Trophoblast cell (in vitro differentiated cells and primary cell): ENCODE data around the gene SAMD14.

Source experiments
- DNase-seq, 2 donors: peaks; one replicate each; pipeline ENCODE4 v3.0.0-alpha.2; 2016
- H2AFZ ChIP-seq: 2 replicates; pipeline ENCODE4 v1.6.1; 2013; ENCODE audit warnings: low read length, moderate library complexity, mild to moderate bottlenecking; ENCODE audit not compliant: insufficient read depth, poor library complexity
- H2AK5ac ChIP-seq: 2 replicates; pipeline ENCODE4 v1.6.1; 2013; ENCODE audit warnings: mild to moderate bottlenecking, low read length
- H2BK120ac ChIP-seq: 2 replicates; pipeline ENCODE4 v1.6.1; 2013; ENCODE audit warnings: low read length, mild to moderate bottlenecking, moderate library complexity; ENCODE audit not compliant: insufficient read depth, poor library complexity
- H2BK12ac ChIP-seq: 2 replicates; pipeline ENCODE4 v1.6.1; 2013; ENCODE audit warnings: mild to moderate bottlenecking, low read length, moderate library complexity
- H2BK5ac ChIP-seq: 2 replicates; pipeline ENCODE4 v1.6.1; 2013; ENCODE audit warnings: low read length, low read depth, moderate library complexity, mild to moderate bottlenecking; ENCODE audit not compliant: poor library complexity
- H3K14ac ChIP-seq: 2 replicates; pipeline ENCODE4 v1.6.1; 2013; ENCODE audit warnings: mild to moderate bottlenecking, low read length
- H3K18ac ChIP-seq: 2 replicates; pipeline ENCODE4 v1.6.1; 2013; ENCODE audit warnings: mild to moderate bottlenecking, low read length
- H3K23ac ChIP-seq: 2 replicates; pipeline ENCODE4 v1.6.1; 2013; ENCODE audit warnings: low read length
- H3K27ac ChIP-seq: 2 replicates; pipeline ENCODE4 v1.5.1; 2013; ENCODE audit warnings: low read depth, mild to moderate bottlenecking, inconsistent platforms, low read length, moderate library complexity
- H3K27me3 ChIP-seq: 2 replicates; pipeline ENCODE4 v1.6.1; 2013; ENCODE audit warnings: inconsistent platforms, mild to moderate bottlenecking, low read length, moderate library complexity; ENCODE audit not compliant: insufficient read depth
- H3K36me3 ChIP-seq, 2 experiments: 1 replicate in 1 of 2; 2 replicates in 1 of 2; pipeline ENCODE4 v1.6.1; 2013; ENCODE audit warnings: low read length in 2 of 2, mild to moderate bottlenecking in 2 of 2, moderate library complexity in 1 of 2; ENCODE audit not compliant: insufficient read depth in 2 of 2, control insufficient read depth in 1 of 2
- H3K4ac ChIP-seq: 2 replicates; pipeline ENCODE4 v1.6.1; 2013; ENCODE audit warnings: low read depth, mild to moderate bottlenecking, low read length, moderate library complexity
- H3K4me1 ChIP-seq, 2 experiments: 1 replicate in 1 of 2; 2 replicates in 1 of 2; pipeline ENCODE4 v1.6.1; 2013; ENCODE audit warnings: low read length in 2 of 2, mild to moderate bottlenecking in 2 of 2, moderate library complexity in 1 of 2; ENCODE audit not compliant: insufficient read depth in 2 of 2, control insufficient read depth in 1 of 2
- H3K4me2 ChIP-seq: 2 replicates; pipeline ENCODE4 v1.6.1; 2013; ENCODE audit warnings: inconsistent platforms, mild to moderate bottlenecking, low read length, moderate library complexity
- H3K4me3 ChIP-seq: 2 replicates; pipeline ENCODE4 v1.5.1; 2013; ENCODE audit warnings: mild to moderate bottlenecking, low read depth, low read length, inconsistent platforms
- H3K79me1 ChIP-seq: one replicate; pipeline ENCODE4 v1.6.1; 2013; ENCODE audit warnings: low read length
- H3K79me2 ChIP-seq: 2 replicates; pipeline ENCODE4 v1.6.1; 2013; ENCODE audit warnings: low read length, mild to moderate bottlenecking; ENCODE audit not compliant: control insufficient read depth, insufficient read depth, poor library complexity
- H3K9ac ChIP-seq: 2 replicates; pipeline ENCODE4 v1.6.1; 2013; ENCODE audit warnings: mild to moderate bottlenecking, low read length
- H3K9me3 ChIP-seq: 2 replicates; pipeline ENCODE4 v1.6.1; 2013; ENCODE audit warnings: low read depth, mild to moderate bottlenecking, control low read depth, inconsistent platforms, low read length; ENCODE audit not compliant: insufficient read depth
- H4K12ac ChIP-seq: 2 replicates; pipeline ENCODE4 v1.6.1; 2013; ENCODE audit warnings: low read depth, mild to moderate bottlenecking, low read length, moderate library complexity
- H4K8ac ChIP-seq: 2 replicates; pipeline ENCODE4 v1.6.1; 2013; ENCODE audit warnings: low read depth, mild to moderate bottlenecking, low read length, moderate library complexity
- H4K91ac ChIP-seq: one replicate; pipeline ENCODE4 v1.6.1; 2013; ENCODE audit warnings: low read depth, mild to moderate bottlenecking, low read length, moderate library complexity
- WGBS: extraction: QIAGEN DNeasy Blood & Tissue Kit; methylation state at CpG from one replicate; pipeline ENCODE4 v1.1.7; 2013; ENCODE audit warnings: missing lambda C conversion rate; ENCODE audit not compliant: insufficient read length, insufficient coverage; ENCODE audit errors: extremely low coverage; 5-methylcytosine and 5-hydroxymethylcytosine counted together

SAMD14 gene

GRCh38 chr17:50094753-50095619 lies 35.0 kb downstream of the SAMD14 start, which contains the start of gene PDK2:
TSS of gene PDK2 (plus strand) at chr17:50095351. CDS start at chr17:50095436, 85 bp downstream.
- peak within 1 kb of the TSS; percentile 45 for H2BK120ac ChIP-seq
- peak within 1 kb of the TSS; percentile 67 for H3K9ac ChIP-seq
- H3K27me3 ChIP-seq, result no peaks in the 10 kb centered on the region
- no peak within 1 kb of the TSS for H3K27ac ChIP-seq
- H2AFZ ChIP-seq, result peak within 1 kb of the TSS; percentile 92
- H4K91ac ChIP-seq, result peak within 1 kb of the TSS; percentile 76
- H3K36me3 ChIP-seq, result peaks cover 4 to 7% of the 10 kb centered on the region in 2 experiments
- H4K8ac ChIP-seq, result peak within 1 kb of the TSS; percentile 90
- H3K4me2 ChIP-seq, result peak within 1 kb of the TSS; percentile 92
- H2BK12ac ChIP-seq, result peak within 1 kb of the TSS; percentile 41
- H3K4me1 ChIP-seq, result peaks cover 7 to 11% of the 10 kb centered on the region in 2 experiments
- H3K79me1 ChIP-seq, result peaks cover 5% of the 10 kb centered on the region
- H3K18ac ChIP-seq, result peak within 1 kb of the TSS; percentile 96
- peak within 1 kb of the TSS; percentile 75 for H3K14ac ChIP-seq
- H3K79me2 ChIP-seq, result peaks cover 2% of the 10 kb centered on the region
- no peak within 1 kb of the TSS for H2BK5ac ChIP-seq
- H3K23ac ChIP-seq, result no peak within 1 kb of the TSS
- peak within 1 kb of the TSS; percentile 80 for H4K12ac ChIP-seq
- no peak within 1 kb of the TSS for H2AK5ac ChIP-seq
- WGBS, result no CpG with 5 or more reads among the region's 68 CpGs
- DNase-seq, result peak; percentile 89 to 94
- H3K4me3 ChIP-seq, result peak within 1 kb of the TSS; percentile 88
- no peaks in the 10 kb centered on the region for H3K9me3 ChIP-seq
- H3K4ac ChIP-seq, result no peak within 1 kb of the TSS

DNA sequence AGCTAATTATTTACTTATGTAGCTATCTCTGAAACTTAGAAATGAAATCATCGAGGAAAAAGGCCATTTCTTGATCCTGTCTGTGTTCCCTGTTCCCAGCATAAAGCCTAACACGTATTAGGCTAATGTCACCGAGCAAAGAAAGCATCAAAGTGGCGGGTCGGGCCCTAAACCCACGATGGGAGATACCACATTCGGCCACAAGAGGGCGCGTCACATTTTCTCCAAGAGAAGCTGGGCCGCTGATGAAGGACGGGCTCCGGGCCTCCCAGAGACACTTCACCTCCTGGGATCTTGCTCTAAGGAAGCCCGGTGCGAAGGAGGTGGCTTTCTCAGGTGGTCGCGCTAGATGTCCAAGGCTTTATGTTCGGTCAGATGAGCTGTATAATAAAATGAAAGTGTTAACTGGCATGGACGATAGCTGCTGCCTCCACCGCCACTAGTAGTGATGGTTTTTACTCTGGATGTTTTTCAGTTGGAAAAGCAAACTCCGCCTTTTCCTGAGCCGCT lies 35.7 kb downstream of the SAMD14 start:
- Histone ChIP-seq H3K9ac (no peak overlapping the region), H3K4me1 (peaks cover 7 to 11% of the 10 kb centered on the region in 2 experiments), H3K79me1 (peaks cover 5% of the 10 kb centered on the region), H3K14ac (no peak overlapping the region), H2AFZ (peak overlapping the region; percentile 4), H2BK12ac (no peak overlapping the region), H3K79me2 (peaks cover 2% of the 10 kb centered on the region), H3K9me3 (no peaks in the 10 kb centered on the region), H3K4me2 (peak overlapping the region; percentile 92), H2BK120ac (no peak overlapping the region), H4K8ac (no peak overlapping the region), H3K23ac (no peak overlapping the region), H2BK5ac (no peak overlapping the region), H3K27me3 (no peaks in the 10 kb centered on the region), H2AK5ac (no peak overlapping the region), H3K36me3 (peaks cover 11 to 14% of the 10 kb centered on the region in 2 experiments), H4K12ac (no peak overlapping the region), H3K4me3 (no peak overlapping the region), H3K4ac (no peak overlapping the region), H3K27ac (no peak overlapping the region), H4K91ac (no peak overlapping the region), H3K18ac (no peak overlapping the region)
- peak; percentile 91 to 98 for DNase-seq
- WGBS, result no CpG with 5 or more reads among the region's 21 CpGs

- H3K27me3 ChIP-seq, result no peaks in the 10 kb centered on the region
- DNase-seq, result no peak
- H3K4me1 ChIP-seq, result peaks cover 7 to 11% of the 10 kb centered on the region in 2 experiments
- H3K79me1 ChIP-seq, result peaks cover 5% of the 10 kb centered on the region
- no peak overlapping the region for H2AK5ac ChIP-seq
- no peak overlapping the region for H3K4me3 ChIP-seq
- H3K36me3 ChIP-seq, result peaks cover 16 to 19% of the 10 kb centered on the region in 2 experiments
- peaks cover 2% of the 10 kb centered on the region for H3K79me2 ChIP-seq
- no peak overlapping the region for H3K9ac ChIP-seq
- H2BK5ac ChIP-seq, result no peak overlapping the region
- no peak overlapping the region for H4K91ac ChIP-seq
- H4K12ac ChIP-seq, result no peak overlapping the region
- no peaks in the 10 kb centered on the region for H3K9me3 ChIP-seq
- H3K23ac ChIP-seq, result no peak overlapping the region
- no peak overlapping the region for H3K14ac ChIP-seq
- H3K27ac ChIP-seq, result no peak overlapping the region
- H3K18ac ChIP-seq, result no peak overlapping the region
- H2BK12ac ChIP-seq, result no peak overlapping the region
- no peak overlapping the region for H4K8ac ChIP-seq
- H2AFZ ChIP-seq, result no peak overlapping the region
- H3K4me2 ChIP-seq, result no peak overlapping the region
- H3K4ac ChIP-seq, result no peak overlapping the region
- WGBS, result no CpG with 5 or more reads among the region's 3 CpGs
- no peak overlapping the region for H2BK120ac ChIP-seq
Observed at GRCh38 chr17:50093807-50094206, 36.2 kb downstream of the SAMD14 start.

GRCh38 chr17:50093246-50093645 lies 36.7 kb downstream of the SAMD14 start:
- no CpG with 5 or more reads among the region's 3 CpGs for WGBS
- no peak overlapping the region for H2BK12ac ChIP-seq
- H4K8ac ChIP-seq, result no peak overlapping the region
- no peak overlapping the region for H3K27ac ChIP-seq
- H3K4ac ChIP-seq, result no peak overlapping the region
- no peak overlapping the region for H3K18ac ChIP-seq
- peaks cover 2% of the 10 kb centered on the region for H3K79me2 ChIP-seq
- no peak overlapping the region for H4K91ac ChIP-seq
- H3K36me3 ChIP-seq, result peaks cover 21 to 25% of the 10 kb centered on the region in 2 experiments
- no peak overlapping the region for H3K4me3 ChIP-seq
- H3K9me3 ChIP-seq, result no peaks in the 10 kb centered on the region
- H3K4me1 ChIP-seq, result peaks cover 7 to 11% of the 10 kb centered on the region in 2 experiments
- no peak overlapping the region for H3K4me2 ChIP-seq
- H2AFZ ChIP-seq, result no peak overlapping the region
- H3K23ac ChIP-seq, result no peak overlapping the region
- DNase-seq, result no peak
- no peak overlapping the region for H4K12ac ChIP-seq
- H3K9ac ChIP-seq, result no peak overlapping the region
- H2AK5ac ChIP-seq, result no peak overlapping the region
- no peak overlapping the region for H3K14ac ChIP-seq
- no peak overlapping the region for H2BK5ac ChIP-seq
- no peak overlapping the region for H2BK120ac ChIP-seq
- H3K79me1 ChIP-seq, result peaks cover 5% of the 10 kb centered on the region
- H3K27me3 ChIP-seq, result no peaks in the 10 kb centered on the region
